Measurements from ENCODE around the gene PHLDB2. TPM values are rescaled to one million over a fixed set of nuclear protein-coding genes. Genes with fewer than 3 reads are reported as not detected.
A peak's percentile ranks its signal among the peaks of the same experiment; 100 is the strongest.

Gene PHLDB2
- total RNA-seq, 2 donors from 2014 or later = 20.2 to 48.1 TPM

GRCh38 chr3:111917300-111917699 is 58.2 kb downstream of the PHLDB2 start:
- H3K9me3 ChIP-seq = no peaks in the 10 kb centered on the region
- no peaks in the 10 kb centered on the region for H3K27me3 ChIP-seq
- DNase-seq (ENCODE audit: low spot score) = no peak
- H3K27ac ChIP-seq = no peak overlapping the region
- no peaks in the 10 kb centered on the region for H3K4me1 ChIP-seq
- peaks cover 43% of the 10 kb centered on the region for H3K36me3 ChIP-seq
- no peak overlapping the region for H3K4me3 ChIP-seq
- TF ChIP-seq, protein P1, sequence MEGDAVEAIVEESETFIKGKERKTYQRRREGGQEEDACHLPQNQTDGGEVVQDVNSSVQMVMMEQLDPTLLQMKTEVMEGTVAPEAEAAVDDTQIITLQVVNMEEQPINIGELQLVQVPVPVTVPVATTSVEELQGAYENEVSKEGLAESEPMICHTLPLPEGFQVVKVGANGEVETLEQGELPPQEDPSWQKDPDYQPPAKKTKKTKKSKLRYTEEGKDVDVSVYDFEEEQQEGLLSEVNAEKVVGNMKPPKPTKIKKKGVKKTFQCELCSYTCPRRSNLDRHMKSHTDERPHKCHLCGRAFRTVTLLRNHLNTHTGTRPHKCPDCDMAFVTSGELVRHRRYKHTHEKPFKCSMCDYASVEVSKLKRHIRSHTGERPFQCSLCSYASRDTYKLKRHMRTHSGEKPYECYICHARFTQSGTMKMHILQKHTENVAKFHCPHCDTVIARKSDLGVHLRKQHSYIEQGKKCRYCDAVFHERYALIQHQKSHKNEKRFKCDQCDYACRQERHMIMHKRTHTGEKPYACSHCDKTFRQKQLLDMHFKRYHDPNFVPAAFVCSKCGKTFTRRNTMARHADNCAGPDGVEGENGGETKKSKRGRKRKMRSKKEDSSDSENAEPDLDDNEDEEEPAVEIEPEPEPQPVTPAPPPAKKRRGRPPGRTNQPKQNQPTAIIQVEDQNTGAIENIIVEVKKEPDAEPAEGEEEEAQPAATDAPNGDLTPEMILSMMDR (IDR thresholded peaks at IDR 0.05) = no peak

DNA sequence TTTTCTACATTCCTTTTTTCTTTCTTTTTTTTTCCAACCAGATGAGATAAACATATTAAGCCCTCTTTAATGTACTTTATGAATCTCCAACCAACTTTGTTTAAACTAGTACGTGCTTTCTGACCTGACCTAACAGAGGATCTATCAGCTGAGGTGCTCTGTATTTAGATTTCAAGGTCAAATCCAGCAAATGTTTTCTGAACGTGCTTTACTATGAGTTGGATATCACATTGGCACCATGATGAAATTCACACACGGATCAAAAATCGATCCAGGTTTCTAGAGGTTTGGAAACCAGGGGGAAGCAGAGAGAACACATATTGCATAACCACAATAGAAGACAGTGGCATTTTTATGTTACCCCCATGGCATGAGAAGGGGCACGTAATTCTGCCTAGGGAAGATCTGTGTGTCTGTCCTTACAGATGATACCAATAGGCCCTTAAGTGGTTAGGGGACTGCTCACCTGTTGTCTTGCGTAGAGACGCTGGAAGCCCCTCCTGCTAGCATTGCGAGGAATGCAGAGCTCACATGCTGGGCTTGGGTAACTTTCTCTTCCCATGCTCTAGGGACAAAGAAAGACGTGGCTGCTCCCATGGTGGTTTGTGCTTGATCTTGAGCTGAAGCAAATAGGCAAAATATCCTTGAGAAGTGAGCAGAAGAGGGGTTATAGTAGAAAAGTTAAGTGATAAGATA is 60.5 kb downstream of the PHLDB2 start:
- H3K36me3 ChIP-seq = peaks cover 42% of the 10 kb centered on the region
- no peak overlapping the region for H3K4me3 ChIP-seq
- no peak overlapping the region for H3K27ac ChIP-seq
- H3K9me3 ChIP-seq = no peaks in the 10 kb centered on the region
- TF ChIP-seq, protein P1 (IDR thresholded peaks at IDR 0.05) = no peak
- H3K4me1 ChIP-seq = peaks cover 0 to 14% of the 10 kb centered on the region in 2 donors
- H3K27me3 ChIP-seq = no peaks in the 10 kb centered on the region
- no peak for DNase-seq (ENCODE audit: low spot score)

- Histone ChIP-seq H3K27ac (no peak overlapping the region), H3K4me3 (no peak overlapping the region), H3K4me1 (peaks cover 0 to 18% of the 10 kb centered on the region in 2 donors), H3K9me3 (no peaks in the 10 kb centered on the region), H3K36me3 (peaks cover 42% of the 10 kb centered on the region), H3K27me3 (no peaks in the 10 kb centered on the region)
- DNase-seq (ENCODE audit: low spot score) = no peak
- TF ChIP-seq, protein P1 (IDR thresholded peaks at IDR 0.05) = no peak
Measured at GRCh38 chr3:111921181-111921580, 62.1 kb downstream of the PHLDB2 start.

DNA sequence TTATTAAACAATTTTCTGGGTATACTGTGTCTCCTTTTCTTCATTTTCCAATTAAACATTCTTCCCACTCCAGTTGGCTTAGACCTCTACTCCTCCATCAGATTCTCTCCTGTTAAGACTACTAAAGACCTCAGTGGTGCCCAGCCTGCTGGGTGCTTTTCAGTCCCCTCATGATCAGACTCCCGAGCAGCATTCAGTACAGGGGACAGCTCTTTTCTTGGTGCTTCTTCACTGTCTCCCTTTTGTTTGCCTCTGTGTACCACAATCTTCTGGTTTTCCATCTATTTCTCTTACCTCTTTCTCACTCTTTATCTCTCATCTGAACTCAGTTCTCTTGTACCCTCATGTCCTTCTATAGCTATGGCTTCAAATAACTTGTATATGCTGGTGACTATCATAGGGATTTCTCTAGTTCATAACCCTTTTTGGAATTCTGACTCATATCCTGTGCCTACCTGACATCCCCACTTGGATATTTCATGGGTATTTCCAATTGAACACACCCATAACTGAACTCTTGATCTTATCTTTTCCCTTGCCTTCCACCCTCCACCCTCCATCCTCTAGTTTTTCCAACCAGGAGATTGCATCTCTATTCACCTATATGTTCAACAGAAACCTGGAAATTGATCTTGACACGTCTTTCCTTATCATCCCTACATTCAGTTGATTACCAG is 64.2 kb downstream of the PHLDB2 start:
- Histone ChIP-seq H3K9me3 (no peaks in the 10 kb centered on the region), H3K4me1 (peaks cover 0 to 21% of the 10 kb centered on the region in 2 donors), H3K36me3 (peaks cover 37% of the 10 kb centered on the region), H3K4me3 (no peak overlapping the region), H3K27me3 (no peaks in the 10 kb centered on the region), H3K27ac (no peak overlapping the region)
- TF ChIP-seq, protein P1 (IDR thresholded peaks at IDR 0.05) = no peak
- no peak for DNase-seq (ENCODE audit: low spot score)

DNA sequence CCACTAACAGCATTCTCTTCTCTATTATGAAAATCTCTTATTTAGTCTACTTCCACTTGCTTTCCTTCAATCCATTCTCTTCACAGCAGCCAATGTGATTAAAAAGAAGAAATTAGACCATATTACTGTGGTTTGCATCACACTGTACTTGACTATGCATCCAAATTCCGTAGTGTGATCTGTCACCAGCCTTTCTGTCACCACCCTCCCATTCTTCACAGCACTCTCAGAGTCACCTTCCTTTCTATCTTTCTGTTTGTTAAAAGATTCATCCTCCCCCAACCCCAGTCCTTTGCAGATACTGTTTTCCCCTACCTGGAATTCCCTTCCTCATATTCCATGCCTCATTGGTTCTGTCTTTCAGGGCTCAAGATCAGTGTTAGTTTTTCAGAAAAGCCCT is 64.7 kb downstream of the PHLDB2 start:
- DNase-seq (ENCODE audit: low spot score) = no peak
- Histone ChIP-seq H3K36me3 (peaks cover 31% of the 10 kb centered on the region), H3K9me3 (no peaks in the 10 kb centered on the region), H3K27ac (peak overlapping the region in 1 of 2 donors; percentile 33), H3K27me3 (no peaks in the 10 kb centered on the region), H3K4me1 (peaks cover 0 to 21% of the 10 kb centered on the region in 2 donors), H3K4me3 (no peak overlapping the region)
- TF ChIP-seq, protein P1 (IDR thresholded peaks at IDR 0.05) = no peak
